H9 (cell line): ENCODE measurements around the gene KAZN. TPM values are rescaled to one million over a fixed set of nuclear protein-coding genes. Genes with fewer than 3 reads are reported as not detected.

Source experiments
- DNase-seq: peaks from one replicate; pipeline ENCODE4 v3.0.0-alpha.2; 2017
- H2AFZ ChIP-seq: one replicate; pipeline ENCODE4 v1.6.1; 2013; ENCODE audit warnings: mild to moderate bottlenecking, low read length, control low read depth, moderate library complexity
- H2AK5ac ChIP-seq: 2 replicates; pipeline ENCODE4 v1.6.1; 2013; ENCODE audit warnings: low read length, control low read depth, mixed read lengths; ENCODE audit not compliant: insufficient read length
- H2BK120ac ChIP-seq: one replicate; pipeline ENCODE4 v1.6.1; 2013; ENCODE audit warnings: low read depth, mild to moderate bottlenecking, low read length, control low read depth, inconsistent platforms; ENCODE audit not compliant: poor library complexity, severe bottlenecking
- H2BK12ac ChIP-seq: 2 replicates; pipeline ENCODE4 v1.6.1; 2013; ENCODE audit warnings: low read length, control low read depth, mixed read lengths, low read depth; ENCODE audit not compliant: insufficient read length
- H2BK15ac ChIP-seq: 2 replicates; pipeline ENCODE4 v1.6.1; 2013; ENCODE audit warnings: low read depth, low read length, control low read depth
- H2BK20ac ChIP-seq: one replicate; pipeline ENCODE4 v1.6.1; 2013; ENCODE audit warnings: low read depth, mild to moderate bottlenecking, low read length, control low read depth, inconsistent platforms; ENCODE audit not compliant: poor library complexity, severe bottlenecking
- H2BK5ac ChIP-seq: 2 replicates; pipeline ENCODE4 v1.6.1; 2013; ENCODE audit warnings: low read length, control low read depth, mixed read lengths; ENCODE audit not compliant: insufficient read length
- H3K14ac ChIP-seq: 2 replicates; pipeline ENCODE4 v1.6.1; 2013; ENCODE audit warnings: low read length, control low read depth; ENCODE audit not compliant: insufficient read depth
- H3K18ac ChIP-seq: 2 replicates; pipeline ENCODE4 v1.6.1; 2013; ENCODE audit warnings: low read depth, mild to moderate bottlenecking, mixed read lengths, low read length, control low read depth; ENCODE audit not compliant: insufficient read length
- H3K23ac ChIP-seq: 2 replicates; pipeline ENCODE4 v1.6.1; 2013; ENCODE audit warnings: low read length, control low read depth, mixed read lengths, low read depth; ENCODE audit not compliant: insufficient read length
- H3K23me2 ChIP-seq: 2 replicates; pipeline ENCODE4 v1.6.1; 2013; ENCODE audit warnings: low read depth, mild to moderate bottlenecking, mixed read lengths, low read length, control low read depth; ENCODE audit not compliant: insufficient read length, poor library complexity, severe bottlenecking
- H3K27ac ChIP-seq: 2 replicates; pipeline ENCODE4 v1.5.1; 2013; ENCODE audit warnings: low read length, control low read depth, mixed read lengths, low read depth; ENCODE audit not compliant: insufficient read length
- H3K27me3 ChIP-seq: 2 replicates; pipeline ENCODE4 v1.6.1; 2013; ENCODE audit warnings: low read length, control low read depth, inconsistent platforms; ENCODE audit not compliant: insufficient read depth
- H3K4ac ChIP-seq: 2 replicates; pipeline ENCODE4 v1.6.1; 2013; ENCODE audit warnings: low read depth, mild to moderate bottlenecking, control low read depth, inconsistent platforms, low read length, moderate library complexity
- H3K4me1 ChIP-seq: 2 replicates; pipeline ENCODE4 v1.6.1; 2013; ENCODE audit warnings: low read length, control low read depth, inconsistent platforms; ENCODE audit not compliant: insufficient read depth
- H3K4me2 ChIP-seq: 2 replicates; pipeline ENCODE4 v1.6.1; 2013; ENCODE audit warnings: low read length, control low read depth, mixed read lengths; ENCODE audit not compliant: insufficient read length, insufficient read depth
- H3K56ac ChIP-seq: 2 replicates; pipeline ENCODE4 v1.6.1; 2013; ENCODE audit warnings: low read depth, mild to moderate bottlenecking, mixed read lengths, low read length, control low read depth; ENCODE audit not compliant: insufficient read length
- H3K79me1 ChIP-seq: 2 replicates; pipeline ENCODE4 v1.6.1; 2013; ENCODE audit warnings: low read depth, mild to moderate bottlenecking, moderate library complexity, low read length, control low read depth, inconsistent platforms; ENCODE audit not compliant: insufficient read depth, poor library complexity, severe bottlenecking
- H3K79me2 ChIP-seq: 2 replicates; pipeline ENCODE4 v1.6.1; 2013; ENCODE audit warnings: low read length, control low read depth, inconsistent platforms; ENCODE audit not compliant: insufficient read depth
- H3K9ac ChIP-seq: 2 replicates; pipeline ENCODE4 v1.6.1; 2013; ENCODE audit warnings: low read length, control low read depth, mixed read lengths; ENCODE audit not compliant: insufficient read length; ENCODE audit errors: extremely low read depth
- H3K9me3 ChIP-seq: one replicate; pipeline ENCODE4 v1.6.1; 2013; ENCODE audit warnings: low read depth, low read length, inconsistent platforms; ENCODE audit not compliant: control insufficient read depth
- H3T11ph ChIP-seq: one replicate; pipeline ENCODE4 v1.6.1; 2013; ENCODE audit warnings: mild to moderate bottlenecking, low read length, control low read depth, inconsistent platforms
- H4K20me1 ChIP-seq: one replicate; pipeline ENCODE4 v1.6.1; 2013; ENCODE audit not compliant: control insufficient read depth, insufficient read length, insufficient read depth
- H4K5ac ChIP-seq: 2 replicates; pipeline ENCODE4 v1.6.1; 2013; ENCODE audit warnings: low read depth, mild to moderate bottlenecking, mixed read lengths, low read length, control low read depth; ENCODE audit not compliant: insufficient read length
- H4K8ac ChIP-seq: replicated peaks from 2 replicates; pipeline ENCODE4 v1.6.1; 2013; ENCODE audit warnings: low read length, control low read depth, mixed read lengths, low read depth; ENCODE audit not compliant: insufficient read length
- H4K91ac ChIP-seq: 2 replicates; pipeline ENCODE4 v1.6.1; 2013; ENCODE audit warnings: low read depth, mild to moderate bottlenecking, moderate library complexity, mixed read lengths, low read length, control low read depth; ENCODE audit not compliant: insufficient read length
- H3K27ac Mint-ChIP-seq, 3 experiments: 2 replicates in 2 of 3; 3 replicates in 1 of 3; pipeline ENCODE4 v1.8.0; 2020 to 2021; ENCODE audit warnings: mixed read lengths in 3 of 3, mild to moderate bottlenecking in 1 of 3, moderate library complexity in 1 of 3
- H3K27me3 Mint-ChIP-seq: 2 replicates; pipeline ENCODE4 v1.8.0; 2021; ENCODE audit warnings: low read depth, mild to moderate bottlenecking, moderate library complexity, mixed read lengths
- H3K36me3 Mint-ChIP-seq, 3 experiments: 2 replicates in 2 of 3; 3 replicates in 1 of 3; pipeline ENCODE4 v1.8.0; 2020 to 2021; ENCODE audit warnings: low read depth in 3 of 3, mixed read lengths in 3 of 3; ENCODE audit not compliant: insufficient read depth in 1 of 3
- H3K4me1 Mint-ChIP-seq, 2 experiments: 2 replicates each; pipeline ENCODE4 v1.8.0; 2020; ENCODE audit warnings: mixed read lengths in 2 of 2
- H3K4me3 Mint-ChIP-seq, 2 experiments: 2 replicates in 1 of 2; 3 replicates in 1 of 2; pipeline ENCODE4 v1.8.0; 2020 to 2021; ENCODE audit warnings: mild to moderate bottlenecking in 2 of 2, mixed read lengths in 2 of 2, moderate library complexity in 1 of 2
- H3K9me3 Mint-ChIP-seq, 2 experiments: 2 replicates in 1 of 2; 3 replicates in 1 of 2; pipeline ENCODE4 v1.8.0; 2020; ENCODE audit warnings: mild to moderate bottlenecking in 2 of 2, mixed read lengths in 2 of 2, moderate library complexity in 1 of 2
- WGBS: extraction: QIAGEN DNeasy Blood & Tissue Kit; methylation state at CpG from one replicate; pipeline ENCODE4 v1.1.7; 2013; ENCODE audit warnings: missing lambda C conversion rate, low lambda C conversion rate, mixed read lengths; ENCODE audit not compliant: insufficient read length; ENCODE audit errors: extremely low coverage; 5-methylcytosine and 5-hydroxymethylcytosine counted together
- total RNA-seq: library from RNA; stranded (reverse); gene quantifications from 2 replicates; pipeline ENCODE4 v1.2.1, GENCODE V29; 2021
- TF ChIP-seq, protein P1 (sequence below): fragments of 200-600 bp; sonication (generic); conservative IDR thresholded peaks from 3 replicates; pipeline ENCODE4 v1.8.0; 2021; ENCODE audit warnings: antibody characterized with exemption, mild to moderate bottlenecking

KAZN gene
- total RNA-seq, 1 experiment from 2014 or later = 7.6 TPM

DNA sequence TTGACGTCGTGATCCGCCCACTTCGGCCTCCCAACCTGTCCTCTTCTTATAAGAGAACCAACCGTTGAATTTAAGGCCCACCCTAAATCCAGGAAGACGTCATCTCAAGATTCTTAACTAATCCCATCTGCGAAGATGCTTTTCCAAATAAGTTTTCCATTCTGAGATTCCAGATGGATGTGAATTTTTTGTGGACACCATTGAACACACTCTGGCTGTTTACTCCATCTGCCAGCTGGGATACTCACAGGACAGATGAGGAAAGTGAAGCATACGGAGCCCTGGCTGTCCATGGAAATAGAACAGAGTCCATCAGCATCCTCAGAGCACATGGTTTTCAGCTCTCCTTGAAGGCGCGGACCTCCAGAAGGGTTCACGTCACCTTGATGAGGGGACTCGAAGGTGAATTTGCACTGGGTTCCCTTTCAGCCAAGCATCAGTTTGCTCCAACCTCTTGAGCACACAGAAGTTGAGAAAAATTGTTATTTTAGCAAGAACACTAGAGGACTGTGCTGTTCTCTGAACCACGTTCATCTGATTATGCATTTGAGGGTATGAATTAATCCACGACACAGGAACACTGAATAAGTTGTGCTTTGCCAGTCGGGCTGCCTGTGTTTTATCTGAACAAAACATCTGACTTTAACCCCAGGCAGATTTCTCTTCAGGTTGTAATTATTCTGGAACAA, 68.6 kb downstream of the KAZN start:
- H2BK5ac ChIP-seq = no peak overlapping the region
- no peak overlapping the region for H3K4ac ChIP-seq
- no peak overlapping the region for H3K14ac ChIP-seq
- TF ChIP-seq, protein P1, sequence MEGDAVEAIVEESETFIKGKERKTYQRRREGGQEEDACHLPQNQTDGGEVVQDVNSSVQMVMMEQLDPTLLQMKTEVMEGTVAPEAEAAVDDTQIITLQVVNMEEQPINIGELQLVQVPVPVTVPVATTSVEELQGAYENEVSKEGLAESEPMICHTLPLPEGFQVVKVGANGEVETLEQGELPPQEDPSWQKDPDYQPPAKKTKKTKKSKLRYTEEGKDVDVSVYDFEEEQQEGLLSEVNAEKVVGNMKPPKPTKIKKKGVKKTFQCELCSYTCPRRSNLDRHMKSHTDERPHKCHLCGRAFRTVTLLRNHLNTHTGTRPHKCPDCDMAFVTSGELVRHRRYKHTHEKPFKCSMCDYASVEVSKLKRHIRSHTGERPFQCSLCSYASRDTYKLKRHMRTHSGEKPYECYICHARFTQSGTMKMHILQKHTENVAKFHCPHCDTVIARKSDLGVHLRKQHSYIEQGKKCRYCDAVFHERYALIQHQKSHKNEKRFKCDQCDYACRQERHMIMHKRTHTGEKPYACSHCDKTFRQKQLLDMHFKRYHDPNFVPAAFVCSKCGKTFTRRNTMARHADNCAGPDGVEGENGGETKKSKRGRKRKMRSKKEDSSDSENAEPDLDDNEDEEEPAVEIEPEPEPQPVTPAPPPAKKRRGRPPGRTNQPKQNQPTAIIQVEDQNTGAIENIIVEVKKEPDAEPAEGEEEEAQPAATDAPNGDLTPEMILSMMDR = no peak
- H3K27ac ChIP-seq = no peak overlapping the region
- Mint-ChIP-seq H3K4me1 (peaks cover 6 to 17% of the 10 kb centered on the region in 2 experiments), H3K36me3 (no peaks in the 10 kb centered on the region), H3K27ac (peak overlapping the region in 1 of 3 experiments; percentile 11; a peak in 1 of 7 replicates), H3K4me3 (no peak overlapping the region), H3K27me3 (no peaks in the 10 kb centered on the region), H3K9me3 (no peaks in the 10 kb centered on the region; a peak in 1 of 5 replicates)
- H3K23me2 ChIP-seq = no peaks in the 10 kb centered on the region
- H3K79me2 ChIP-seq = no peaks in the 10 kb centered on the region
- H3K9me3 ChIP-seq = no peaks in the 10 kb centered on the region
- H2AK5ac ChIP-seq = no peak overlapping the region
- no peak overlapping the region for H2BK15ac ChIP-seq
- H4K20me1 ChIP-seq = no peaks in the 10 kb centered on the region
- H3K9ac ChIP-seq = no peak overlapping the region
- H4K5ac ChIP-seq = no peak overlapping the region
- no peak overlapping the region for H4K91ac ChIP-seq
- no peak overlapping the region for H3K4me2 ChIP-seq
- no peak overlapping the region for H2AFZ ChIP-seq
- H3K18ac ChIP-seq = no peak overlapping the region
- H3K79me1 ChIP-seq = no peaks in the 10 kb centered on the region
- no peak overlapping the region for H3K56ac ChIP-seq
- H3K4me1 ChIP-seq = no peaks in the 10 kb centered on the region
- no peak overlapping the region for H3T11ph ChIP-seq
- H2BK120ac ChIP-seq = no peak overlapping the region
- H2BK20ac ChIP-seq = no peak overlapping the region
- no peak overlapping the region for H3K23ac ChIP-seq
- no peaks in the 10 kb centered on the region for H3K27me3 ChIP-seq
- no peak overlapping the region for H4K8ac ChIP-seq
- DNase-seq = no peak
- no CpG with 5 or more reads among the region's 15 CpGs for WGBS
- H2BK12ac ChIP-seq = no peak overlapping the region
